HuH-7 (cell line): Measurements from ENCODE around the gene CLEC2B.
"Not testable (repeated sequence)": the region's sequence is repeated elsewhere in the genome, so short reads cannot be mapped to it uniquely, and the experiment has no call there.

Experiments
- DNase-seq: peaks from one replicate; pipeline ENCODE4 v3.0.0; 2011; ENCODE audit warnings: low spot score

CLEC2B gene

DNA sequence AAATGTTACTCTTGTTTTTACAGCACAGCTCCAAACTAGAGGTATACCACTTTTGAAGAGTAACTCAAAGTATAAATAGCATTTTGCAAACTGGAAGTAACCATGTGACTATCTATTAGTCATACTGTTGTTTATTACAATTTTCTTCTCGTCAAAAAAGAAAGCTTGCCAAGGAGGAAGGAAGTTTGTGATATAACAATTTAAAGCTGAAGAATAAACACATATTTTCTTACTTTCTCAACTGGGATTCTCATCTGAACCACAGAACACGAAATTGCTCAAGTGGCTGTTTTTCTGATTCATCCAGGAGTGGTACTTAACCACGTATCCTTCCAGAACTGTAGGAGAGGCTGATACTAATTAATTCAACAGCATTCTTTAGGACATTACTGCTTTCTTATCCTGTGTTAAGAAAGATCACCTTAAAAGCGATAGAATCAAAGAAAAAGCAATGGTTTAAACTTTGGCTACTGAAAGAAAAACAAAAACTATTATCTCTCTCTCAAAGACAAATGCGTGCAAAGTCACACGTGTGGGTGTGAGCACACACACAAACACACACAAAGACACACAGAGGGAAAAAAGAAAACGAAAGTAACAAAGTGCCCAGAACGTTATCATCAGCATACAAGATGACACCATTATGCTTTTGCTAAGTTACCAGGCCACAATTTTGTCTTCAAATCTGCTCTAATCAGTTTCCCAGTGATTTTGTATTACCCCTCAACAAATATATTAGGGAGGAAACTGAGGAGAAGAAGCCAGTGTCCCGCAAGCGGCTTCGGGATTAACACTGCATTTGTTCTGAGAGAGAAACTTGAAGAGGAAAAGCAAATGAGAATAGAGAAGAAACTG is at the start of gene CLEC2B:
Gene CLEC2B (minus strand): TSS at position 48 of the 855 bp plus-strand sequence.
- no peak for DNase-seq

DNA sequence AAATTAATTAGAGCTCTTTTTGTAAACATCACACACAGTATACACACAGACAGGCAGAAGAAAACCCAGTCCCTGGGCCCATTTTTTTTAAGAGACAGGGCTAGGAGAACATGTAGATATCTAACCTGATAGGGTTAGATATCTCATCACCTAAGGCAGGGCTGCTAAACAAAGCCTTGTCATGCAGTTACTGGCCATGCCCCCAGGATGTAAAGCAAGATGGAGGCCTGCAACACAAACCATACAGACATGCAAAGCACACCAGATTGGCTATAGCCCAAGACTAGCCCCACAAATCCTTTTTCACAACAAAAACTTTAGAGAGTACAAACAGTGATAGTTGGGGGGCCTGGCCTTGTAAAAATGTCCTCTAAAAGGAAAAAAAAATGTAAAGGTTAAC is 42.6 kb upstream of the CLEC2B start:
- DNase-seq = no peak

DNA sequence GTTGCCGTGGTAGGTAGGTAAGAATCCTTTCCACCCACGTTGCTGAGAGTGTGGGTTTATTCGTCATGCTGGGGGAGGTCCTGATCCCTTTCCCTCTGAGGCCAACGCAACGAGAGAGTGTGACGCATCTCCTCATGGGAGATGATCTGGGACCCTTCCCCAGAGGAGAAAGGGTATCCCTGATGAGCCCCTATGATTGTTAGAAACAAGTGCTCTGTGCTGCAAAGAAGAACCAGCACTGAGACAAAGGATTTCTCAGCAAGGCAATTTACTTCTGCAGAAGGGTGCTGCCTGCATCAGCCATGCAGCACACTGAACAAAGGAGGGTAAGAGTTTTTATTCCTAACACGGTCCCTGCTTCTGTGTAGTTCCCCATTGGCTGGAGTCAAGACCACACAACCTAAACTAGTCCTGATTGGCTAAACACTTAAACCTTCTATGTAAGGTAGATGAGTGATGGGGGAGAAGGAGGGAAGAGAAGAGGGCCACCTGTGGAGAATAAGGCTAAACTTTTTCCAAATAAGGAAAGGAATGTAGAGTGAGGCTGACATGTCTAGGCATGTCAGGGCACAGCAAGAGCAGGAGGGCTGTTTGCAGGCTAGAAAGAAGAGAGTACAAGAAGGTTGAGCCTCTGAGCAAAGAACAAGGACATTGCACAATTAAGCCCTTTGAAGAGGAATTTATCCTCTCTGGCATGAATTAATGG is 41.7 kb upstream of the CLEC2B start:
- no peak for DNase-seq

DNA sequence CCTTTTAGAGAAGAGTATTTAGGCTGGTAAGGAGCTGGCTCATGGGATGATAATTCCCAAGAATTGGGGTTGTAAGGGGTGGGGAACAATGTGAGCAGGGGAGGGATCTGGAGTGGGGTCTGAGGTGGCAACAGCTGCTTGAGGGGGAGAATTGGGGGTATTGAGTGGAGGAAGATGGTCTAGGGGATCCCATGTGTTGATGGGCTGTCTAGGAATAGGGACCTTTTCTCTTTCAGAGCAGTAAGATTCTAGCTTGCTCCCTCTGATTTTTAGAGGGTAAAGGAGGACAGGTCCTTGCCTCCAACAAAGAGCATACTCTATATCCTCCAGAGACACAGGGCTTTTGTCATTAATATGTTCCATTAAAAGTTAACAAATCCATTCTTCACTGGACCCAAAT is 40.6 kb upstream of the CLEC2B start:
- no peak for DNase-seq

DNA sequence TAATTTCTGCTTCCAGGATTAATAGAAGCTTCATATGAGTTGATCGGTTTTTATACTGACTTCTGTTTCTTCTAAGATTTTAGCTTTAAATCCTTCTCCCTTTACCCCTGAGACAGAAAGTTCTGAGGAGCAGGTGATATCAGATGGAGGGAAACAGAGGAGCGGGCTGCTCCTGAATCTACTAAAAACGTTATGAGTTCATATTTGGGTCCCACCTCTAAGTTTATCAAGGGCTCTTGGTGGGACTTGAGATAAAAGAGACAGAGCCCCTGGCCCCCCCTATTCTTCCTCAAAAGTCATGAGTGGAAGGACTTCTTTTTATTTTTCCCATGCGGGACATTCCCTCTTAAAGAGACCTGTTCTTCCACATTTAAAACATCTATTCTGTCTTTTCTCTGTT is 39.2 kb upstream of the CLEC2B start:
- DNase-seq = no peak

DNA sequence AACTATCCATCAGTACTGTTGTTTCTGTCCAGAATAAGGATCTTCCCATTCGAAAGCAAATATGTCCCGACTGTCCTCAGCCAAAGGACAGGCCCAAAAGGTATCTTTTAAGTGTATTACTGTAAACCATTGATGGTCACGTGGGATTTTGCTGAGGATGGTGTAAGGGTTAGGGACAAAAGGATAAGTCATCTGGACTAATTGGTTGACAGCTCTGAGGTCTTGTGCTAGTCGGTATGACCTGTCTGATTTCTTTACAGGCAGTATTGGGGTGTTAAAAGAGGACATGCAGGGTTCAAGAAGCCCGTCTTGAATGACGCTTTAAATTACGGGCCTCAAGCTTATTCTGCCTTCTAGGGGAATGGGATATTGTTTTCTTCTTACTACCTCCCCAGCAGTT is 38.6 kb upstream of the CLEC2B start:
- DNase-seq = no peak

DNA sequence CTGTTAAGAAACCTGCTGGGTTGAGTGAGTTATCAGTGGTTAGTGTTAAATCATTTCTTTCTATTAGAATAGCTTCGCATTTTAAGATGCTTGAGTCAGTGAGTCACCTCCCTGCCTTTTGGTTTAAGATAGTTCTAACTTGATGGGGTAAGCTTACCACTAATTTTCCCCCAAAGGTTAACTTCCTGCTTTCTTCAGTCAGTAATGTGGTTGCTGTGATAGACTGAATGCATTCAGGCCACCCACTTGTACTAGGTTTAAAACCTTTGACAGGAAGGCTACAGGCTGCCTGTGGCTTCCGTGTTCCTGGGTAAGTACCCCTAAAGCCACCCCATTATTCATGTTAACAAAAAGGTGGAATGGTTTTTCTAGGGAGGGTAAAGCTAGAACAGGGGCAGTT is 37.7 kb upstream of the CLEC2B start:
- DNase-seq = no peak

DNA sequence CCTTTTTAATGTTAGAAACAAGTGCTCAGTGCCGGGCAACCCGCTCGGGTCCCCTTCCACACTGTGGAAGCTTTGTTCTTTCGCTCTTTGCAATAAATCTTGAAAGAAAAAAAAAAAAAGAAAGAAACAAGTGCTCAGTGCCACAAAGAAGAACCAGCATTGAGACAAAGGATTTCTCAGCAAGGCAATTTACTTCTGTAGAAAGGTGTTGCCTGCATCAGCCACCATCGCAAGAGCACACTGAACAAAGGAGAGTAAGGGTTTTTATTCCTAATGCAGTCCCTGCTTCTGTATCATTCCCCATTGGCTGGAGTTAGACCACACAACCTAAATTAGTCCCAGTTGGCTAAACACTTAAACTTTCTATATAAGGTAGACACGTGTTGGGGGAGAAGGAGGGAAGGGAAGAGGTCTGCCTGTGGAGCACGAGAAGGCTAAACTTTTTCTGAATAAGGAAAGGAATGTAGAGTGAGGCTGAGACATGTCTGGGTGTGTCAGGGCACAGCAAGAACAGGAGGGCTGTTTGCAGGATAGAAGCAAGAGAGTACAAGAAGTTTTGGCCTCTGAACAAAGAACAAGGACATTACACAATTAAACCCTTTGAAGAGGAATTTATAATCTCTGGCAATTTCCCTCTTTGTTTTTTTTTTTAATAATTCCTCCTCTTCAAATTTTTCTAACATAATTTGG is 33.5 kb upstream of the CLEC2B start:
- DNase-seq = no peak

DNA sequence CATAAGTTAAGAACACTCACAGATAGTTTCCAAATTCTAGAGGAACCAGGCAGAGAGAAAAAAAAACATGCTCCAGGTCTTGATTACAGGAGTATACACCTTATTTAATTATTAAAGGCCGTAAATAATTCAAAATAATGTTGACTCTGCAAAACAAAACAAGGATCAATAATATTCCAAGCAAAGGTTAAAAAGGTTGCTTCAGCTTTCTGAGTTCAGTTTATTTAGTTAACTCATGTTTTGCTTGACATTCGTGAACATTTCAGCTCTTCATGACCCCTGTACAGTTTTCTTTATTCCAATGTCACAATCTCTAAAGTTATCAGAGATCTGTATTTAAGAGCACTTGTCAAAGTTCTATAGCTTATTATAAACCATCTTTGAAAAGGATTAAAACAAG is 31.8 kb upstream of the CLEC2B start:
- no peak for DNase-seq

DNA sequence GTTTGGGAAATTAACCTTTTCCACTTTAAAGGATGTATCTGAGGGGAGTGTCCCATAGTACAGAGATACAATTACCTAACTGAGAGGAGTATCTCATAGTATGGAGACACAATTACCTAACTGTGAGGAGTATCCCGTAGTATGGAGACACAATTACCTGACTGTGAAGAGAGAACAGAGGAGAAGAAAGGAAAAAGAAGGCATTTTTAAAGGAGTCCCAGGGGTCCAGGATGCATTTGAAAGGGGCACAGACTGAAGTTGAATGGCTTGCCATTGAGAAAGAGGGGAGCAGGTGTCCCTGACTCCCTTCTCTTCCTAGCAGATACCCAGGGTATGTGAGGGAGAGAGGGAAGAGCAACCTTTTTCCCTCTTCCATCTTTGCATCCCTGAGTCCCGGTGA is 30.1 kb upstream of the CLEC2B start:
- no peak for DNase-seq

DNA sequence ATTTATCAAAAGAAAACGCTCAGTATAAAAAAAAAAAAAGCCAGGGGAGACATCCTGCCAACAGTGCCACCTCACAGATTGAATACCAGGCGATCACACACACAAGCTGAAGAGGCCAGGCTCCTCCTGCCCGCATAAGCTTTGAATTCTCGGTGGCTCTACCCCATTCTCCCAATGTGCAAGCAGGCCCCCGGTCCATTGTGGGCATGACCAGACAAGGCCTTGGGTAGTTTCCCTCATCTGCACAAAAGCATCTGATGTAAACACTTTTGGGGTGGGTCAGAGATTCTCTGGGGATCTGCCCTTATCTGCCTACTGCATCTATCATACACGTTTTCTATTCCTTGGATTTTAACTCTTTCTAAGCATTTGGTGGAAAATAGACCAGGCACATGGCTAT is 28.4 kb upstream of the CLEC2B start:
- no peak for DNase-seq

DNA sequence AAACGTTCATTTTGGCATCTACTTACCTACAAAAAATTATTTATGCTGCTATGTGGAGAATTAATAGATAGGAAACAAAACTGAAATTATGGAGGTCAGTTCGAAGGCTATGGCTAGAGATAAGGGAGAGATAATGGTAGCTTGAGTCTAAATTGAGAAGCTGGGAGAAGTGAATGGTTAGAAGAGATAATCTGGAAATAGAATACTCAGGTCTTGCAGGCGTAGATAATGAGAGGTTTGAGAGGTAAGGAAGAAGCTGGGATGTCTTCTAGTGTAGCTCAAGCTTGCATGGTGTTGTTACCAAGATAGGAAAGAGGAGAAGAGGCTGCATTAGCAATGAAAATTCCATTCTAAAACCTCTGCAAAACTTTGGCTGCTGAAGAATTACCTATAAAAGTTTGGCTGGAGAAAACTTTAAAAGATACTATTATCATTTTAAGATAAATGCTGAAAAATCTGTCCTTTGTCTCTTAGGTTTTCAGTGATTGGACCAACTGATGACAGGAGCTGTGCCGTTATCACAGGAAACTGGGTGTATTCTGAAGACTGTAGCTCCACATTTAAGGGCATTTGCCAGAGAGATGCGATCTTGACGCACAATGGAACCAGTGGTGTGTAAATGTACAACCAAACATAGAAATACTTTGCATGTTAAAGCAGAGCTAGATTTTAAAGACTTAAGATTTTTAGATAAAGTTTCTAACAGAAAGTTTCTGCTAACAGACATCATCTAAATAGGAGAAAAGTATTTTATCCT is 26.2 kb upstream of the CLEC2B start:
- DNase-seq = no peak

DNA sequence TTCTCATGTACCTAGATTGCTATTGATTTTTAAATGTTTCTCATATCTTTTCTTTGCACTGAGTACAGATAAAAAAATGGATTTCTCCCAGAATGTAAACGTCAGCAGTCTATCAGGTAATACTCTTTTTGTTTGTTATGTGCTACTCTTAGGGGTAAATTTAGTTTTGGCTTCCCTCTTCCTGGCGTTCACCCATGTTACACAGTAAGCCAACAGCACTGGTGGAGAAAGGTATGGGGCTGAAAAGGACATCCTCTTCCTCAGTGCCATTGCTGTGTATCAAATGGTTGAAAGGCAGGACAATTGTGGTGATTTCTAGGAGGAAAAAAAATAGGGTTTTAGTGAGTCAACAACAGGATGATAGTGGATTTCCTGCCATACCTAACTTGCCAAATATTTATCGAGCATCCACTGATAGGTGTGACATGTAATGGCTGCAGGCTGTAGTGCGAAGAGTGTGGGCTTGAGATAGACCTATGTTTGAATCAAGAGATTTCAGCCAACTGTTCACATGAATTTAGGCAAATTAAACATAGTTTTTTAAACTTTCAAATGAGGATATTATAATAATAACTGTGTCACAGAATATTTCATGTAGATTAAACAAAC is 19.6 kb upstream of the CLEC2B start:
- DNase-seq = no peak

DNA sequence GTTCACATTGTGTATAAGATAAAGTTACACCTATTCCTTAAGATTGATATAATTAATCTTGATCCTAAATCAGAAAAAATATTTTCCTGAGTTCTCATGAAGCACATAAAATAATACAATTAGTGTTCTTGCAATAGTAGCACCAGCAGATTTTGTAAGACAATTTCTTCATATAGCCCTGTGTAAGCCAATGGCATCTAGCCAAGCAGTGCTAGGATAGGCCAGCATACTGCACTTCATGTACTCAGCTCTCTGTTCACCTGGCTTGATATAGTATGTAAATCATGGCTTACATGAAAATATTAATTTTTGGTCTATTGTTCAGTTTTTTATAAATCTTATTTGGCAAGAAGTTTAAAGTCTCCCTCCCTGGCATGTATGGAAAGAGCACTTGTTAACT is 14.0 kb upstream of the CLEC2B start:
- no peak for DNase-seq

DNA sequence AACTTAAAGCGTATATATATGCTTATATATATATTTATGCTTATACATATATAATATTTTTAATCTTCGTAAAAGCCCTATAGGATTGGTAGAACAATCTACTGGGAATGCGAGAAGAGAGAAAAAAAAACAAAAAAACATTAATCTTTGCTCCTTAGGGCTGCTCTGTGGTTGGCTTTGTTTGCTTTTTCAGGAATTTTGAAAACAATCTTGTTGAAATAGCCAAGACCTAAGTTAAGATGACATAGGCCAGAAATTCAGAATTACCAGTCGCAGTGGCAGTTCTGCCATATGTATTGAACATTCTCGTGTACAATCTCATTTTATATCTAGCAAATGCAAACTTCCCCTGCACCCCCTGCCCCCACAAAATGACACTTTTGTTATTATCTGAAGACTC is 12.8 kb upstream of the CLEC2B start:
- DNase-seq = no peak

DNA sequence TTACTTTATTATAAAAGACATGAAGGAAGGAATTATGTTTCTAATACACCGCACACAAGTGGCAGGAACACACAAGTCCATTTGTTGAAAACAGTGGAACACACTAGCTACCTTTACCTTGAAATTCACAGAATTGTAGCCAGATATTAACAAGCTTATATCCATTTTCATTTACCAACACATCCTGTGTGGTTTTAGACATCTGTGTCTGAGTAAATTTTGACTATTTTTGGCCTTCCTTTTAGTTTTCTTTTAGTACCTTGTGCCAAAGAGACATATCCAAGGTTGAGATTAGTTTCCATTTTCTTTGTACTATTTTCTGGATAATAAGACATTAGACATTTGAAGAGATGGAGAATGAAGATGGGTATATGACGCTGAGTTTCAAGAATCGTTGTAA is 12.1 kb upstream of the CLEC2B start, which contains the start of gene KLRF2:
Gene KLRF2 (plus strand): TSS at position 244 of the 400 bp plus-strand sequence. CDS start 107 bp downstream, at position 351.
- no peak for DNase-seq

DNA sequence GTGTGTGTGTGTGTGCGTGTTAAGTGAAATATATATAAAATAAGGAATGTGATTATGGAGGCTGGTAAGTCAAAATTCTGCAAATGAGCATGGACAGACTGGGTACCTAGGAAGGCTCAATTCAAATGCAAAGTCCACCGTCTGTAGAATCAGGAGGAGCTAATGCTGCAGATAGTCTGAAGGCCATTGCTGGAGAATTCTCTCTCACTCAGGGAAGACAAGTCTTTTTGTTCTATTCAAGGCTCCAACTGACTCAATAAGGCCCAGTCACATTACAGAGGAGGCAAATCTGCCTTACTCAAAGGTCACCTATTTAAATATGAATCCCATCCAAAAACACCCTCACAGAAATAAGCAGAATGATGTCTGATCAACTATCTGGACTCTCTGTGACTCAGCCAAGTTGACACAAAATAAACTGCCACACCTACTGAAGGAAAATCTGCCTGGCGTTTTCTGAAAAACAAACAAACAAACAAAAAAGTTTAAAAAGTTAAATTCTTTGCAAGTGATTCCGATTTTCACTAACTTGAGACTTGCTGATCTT is 11.5 kb upstream of the CLEC2B start:
- DNase-seq = no peak

DNA sequence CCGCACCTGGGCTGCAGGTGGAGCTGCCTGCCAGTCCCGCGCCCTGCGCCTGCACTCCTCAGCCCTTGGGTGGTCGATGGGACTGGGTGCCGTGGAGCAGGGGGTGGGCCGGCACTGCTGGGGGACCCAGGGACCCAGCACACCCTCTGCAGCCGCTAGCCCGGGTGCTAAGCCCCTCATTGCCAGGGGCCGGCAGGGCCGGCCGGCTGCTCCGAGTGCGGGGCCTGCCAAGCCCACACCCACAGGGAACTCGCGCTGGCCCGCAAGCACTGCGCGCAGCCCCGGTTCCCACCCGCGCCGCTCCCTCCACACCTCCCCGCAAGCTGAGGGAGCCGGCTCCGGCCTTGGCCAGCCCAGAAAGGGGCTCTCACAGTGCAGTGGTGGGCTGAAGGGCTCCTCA is 7.0 kb upstream of the CLEC2B start:
- DNase-seq = not testable (repeated sequence)

DNA sequence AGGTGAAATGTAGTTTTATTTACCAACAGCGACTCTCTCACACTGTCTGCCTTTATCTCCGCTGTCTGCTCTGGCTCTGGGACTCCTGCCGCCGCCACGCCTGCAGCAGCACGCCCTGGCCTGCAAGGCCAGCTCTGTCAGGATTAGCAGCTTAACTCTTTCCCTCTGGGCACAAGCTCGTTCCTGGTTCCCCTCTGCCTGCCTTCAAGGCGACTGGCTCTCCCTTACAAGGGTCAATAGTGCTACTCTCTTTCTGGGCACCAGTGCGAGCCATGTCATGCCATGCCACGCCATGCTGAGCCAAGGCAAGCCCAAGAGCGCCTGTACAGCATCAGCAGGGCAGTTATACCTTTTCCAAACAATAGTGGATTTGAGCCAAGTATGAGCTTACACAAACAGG is 3.6 kb upstream of the CLEC2B start:
- no peak for DNase-seq

DNA sequence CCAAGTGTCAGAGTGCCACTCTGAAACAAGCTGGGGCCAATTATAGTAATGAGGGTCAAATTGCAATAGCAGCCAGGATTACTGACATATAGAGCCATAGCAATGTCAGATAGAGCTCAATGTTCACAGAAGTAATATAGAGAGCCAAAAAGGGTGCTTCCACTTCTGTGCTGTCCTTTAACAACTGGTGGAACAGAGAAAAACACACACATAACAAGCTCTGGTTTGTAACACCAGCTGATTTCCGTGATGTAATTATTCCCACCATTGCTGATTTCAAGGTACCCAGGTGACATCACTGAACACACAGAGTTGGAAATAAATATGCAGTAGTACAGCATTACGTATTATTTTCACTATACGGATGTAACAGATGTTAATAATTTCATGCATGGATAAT is 3.0 kb upstream of the CLEC2B start:
- no peak for DNase-seq

DNA sequence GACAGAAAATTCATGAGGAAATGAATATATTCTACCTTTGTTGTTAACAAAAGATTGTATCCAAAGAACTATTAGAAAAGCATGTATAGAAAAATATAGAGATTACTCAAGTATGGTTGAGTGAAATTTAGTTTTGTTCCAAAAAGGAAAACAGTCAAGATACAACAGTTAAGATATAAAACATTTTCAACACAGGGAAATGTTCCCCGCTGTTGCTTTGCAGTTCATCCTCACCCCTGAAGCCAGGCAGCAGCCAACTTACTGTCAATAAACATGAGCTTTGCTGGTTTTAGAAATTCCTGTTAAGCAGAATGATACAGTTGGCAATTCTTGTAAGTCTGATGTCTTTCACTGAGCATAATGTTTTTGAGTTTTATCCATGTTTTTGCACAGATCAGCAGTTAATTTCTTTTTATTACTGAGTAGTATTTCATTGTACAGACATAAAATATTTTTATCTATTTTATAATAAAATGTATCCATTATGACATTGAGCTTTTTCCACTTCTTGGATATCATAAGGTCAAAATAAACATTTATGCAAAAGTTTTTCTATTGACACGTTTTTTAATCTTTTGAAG is 1.2 kb upstream of the CLEC2B start:
- DNase-seq = no peak
